HCT116 (cell line): ENCODE measurements around the gene ASAP2.

Source experiments
- ATF3 ChIP-seq: IDR thresholded peaks from 2 replicates; pipeline ENCODE4 v1.6.1; 2012
- CTCF ChIP-seq, 3 experiments: fragments of 200-600 bp in 1 of 3; sonication (generic) in 1 of 3; IDR thresholded peaks in 2 of 3; conservative IDR thresholded peaks in 1 of 3; 2 replicates each; pipeline ENCODE4 v1.5.1; 2012 to 2017; ENCODE audit warnings: low read depth in 2 of 3, low read length in 2 of 3, antibody characterized with exemption in 1 of 3, borderline replicate concordance in 1 of 3, control low read depth in 1 of 3, mild to moderate bottlenecking in 1 of 3, mixed read lengths in 1 of 3, mixed run types in 1 of 3, moderate library complexity in 1 of 3; ENCODE audit not compliant: insufficient read depth in 1 of 3
- EGR1 ChIP-seq: IDR thresholded peaks from 2 replicates; pipeline ENCODE4 v1.6.1; 2012; ENCODE audit warnings: low read depth
- EZH2 ChIP-seq: fragments of 200-600 bp; sonication (generic); IDR thresholded peaks from 2 replicates; pipeline ENCODE4 v1.6.1; 2017; ENCODE audit warnings: antibody characterized with exemption, mixed run types
- EZH2phosphoT487 ChIP-seq: fragments of 200-600 bp; IDR thresholded peaks from 2 replicates; pipeline ENCODE4 v1.6.1; 2018; ENCODE audit warnings: antibody characterized with exemption, borderline replicate concordance
- FOSL1 ChIP-seq: IDR thresholded peaks from 2 replicates; pipeline ENCODE4 v1.6.1; 2012; ENCODE audit warnings: low read depth
- JUND ChIP-seq: IDR thresholded peaks from 2 replicates; pipeline ENCODE4 v1.6.1; 2012
- MAX ChIP-seq: IDR thresholded peaks from 2 replicates; pipeline ENCODE4 v1.6.1; 2012
- POLR2A ChIP-seq: IDR thresholded peaks from 2 replicates; pipeline ENCODE4 v1.7.0; 2011; ENCODE audit warnings: borderline replicate concordance; ENCODE audit not compliant: insufficient read depth, insufficient read length; ENCODE audit errors: extremely low read depth
- POLR2AphosphoS5 ChIP-seq: IDR thresholded peaks from 2 replicates; pipeline ENCODE4 v1.6.1; 2011; ENCODE audit warnings: mild to moderate bottlenecking, low read depth, low read length, moderate library complexity
- RAD21 ChIP-seq: IDR thresholded peaks from 2 replicates; pipeline ENCODE4 v1.6.1; 2012; ENCODE audit warnings: low read depth, mild to moderate bottlenecking
- SP1 ChIP-seq: IDR thresholded peaks from 2 replicates; pipeline ENCODE4 v1.6.1; 2012; ENCODE audit warnings: low read depth
- YY1 ChIP-seq: IDR thresholded peaks from 2 replicates; pipeline ENCODE4 v1.6.1; 2011; ENCODE audit warnings: low read length, low read depth, moderate library complexity, mild to moderate bottlenecking; ENCODE audit not compliant: insufficient replicate concordance; ENCODE audit errors: extremely low read depth
- ZBTB33 ChIP-seq: IDR thresholded peaks from 2 replicates; pipeline ENCODE4 v1.6.1; 2011; ENCODE audit warnings: mild to moderate bottlenecking, low read length, moderate library complexity; ENCODE audit not compliant: insufficient replicate concordance; ENCODE audit errors: extremely low read depth

- TF ChIP-seq EZH2 (no peak), RAD21 (no peak), CTCF (IDR thresholded peaks at IDR 0.05 in 2 of 3, conservative IDR thresholded peaks at IDR 0.05 in 1 of 3; ENCODE audit: borderline replicate concordance in 1 of 3, insufficient read depth in 1 of 3, low read depth in 2 of 3, low read length in 2 of 3) (no peak), POLR2A (no peak), SP1 (no peak), POLR2AphosphoS5 (no peak), MAX (no peak), ZBTB33 (no peak), EZH2phosphoT487 (no peak), YY1 (no peak), EGR1 (no peak), ATF3 (no peak), JUND (no peak), FOSL1 (no peak)
Measured at GRCh38 chr2:9261231-9261883, 54.7 kb downstream of the ASAP2 start.
